GM13976 (cell line): Measurements from ENCODE around the gene R3HDM2.

Source experiments
- DNase-seq: peaks from one replicate; pipeline ENCODE4 v3.0.0; 2012; ENCODE audit warnings: low spot score
- in situ Hi-C: fragments of 300-500 bp; cut with MboI; formaldehyde crosslinking; loops from one replicate; pipeline ENCODE4 v1.12.0; 2022; ENCODE audit warnings: low sequenced_read_pairs, mixed read lengths, inconsistent platforms; ENCODE audit not compliant: unreplicated experiment
- TF ChIP-seq, protein P1 (sequence below): IDR thresholded peaks from 2 replicates; pipeline ENCODE4 v1.5.1; 2012; ENCODE audit warnings: borderline replicate concordance, mild to moderate bottlenecking; ENCODE audit not compliant: insufficient read depth; ENCODE audit errors: extremely low read depth, missing control alignments, control extremely low read depth

R3HDM2 gene

GRCh38 chr12:57389033-57389432 lies 41.8 kb downstream of the R3HDM2 start:
- no peak for DNase-seq
- in situ Hi-C loops = no loop called here
- TF ChIP-seq, protein P1, sequence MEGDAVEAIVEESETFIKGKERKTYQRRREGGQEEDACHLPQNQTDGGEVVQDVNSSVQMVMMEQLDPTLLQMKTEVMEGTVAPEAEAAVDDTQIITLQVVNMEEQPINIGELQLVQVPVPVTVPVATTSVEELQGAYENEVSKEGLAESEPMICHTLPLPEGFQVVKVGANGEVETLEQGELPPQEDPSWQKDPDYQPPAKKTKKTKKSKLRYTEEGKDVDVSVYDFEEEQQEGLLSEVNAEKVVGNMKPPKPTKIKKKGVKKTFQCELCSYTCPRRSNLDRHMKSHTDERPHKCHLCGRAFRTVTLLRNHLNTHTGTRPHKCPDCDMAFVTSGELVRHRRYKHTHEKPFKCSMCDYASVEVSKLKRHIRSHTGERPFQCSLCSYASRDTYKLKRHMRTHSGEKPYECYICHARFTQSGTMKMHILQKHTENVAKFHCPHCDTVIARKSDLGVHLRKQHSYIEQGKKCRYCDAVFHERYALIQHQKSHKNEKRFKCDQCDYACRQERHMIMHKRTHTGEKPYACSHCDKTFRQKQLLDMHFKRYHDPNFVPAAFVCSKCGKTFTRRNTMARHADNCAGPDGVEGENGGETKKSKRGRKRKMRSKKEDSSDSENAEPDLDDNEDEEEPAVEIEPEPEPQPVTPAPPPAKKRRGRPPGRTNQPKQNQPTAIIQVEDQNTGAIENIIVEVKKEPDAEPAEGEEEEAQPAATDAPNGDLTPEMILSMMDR = no peak

- in situ Hi-C loops = no loop called here
- TF ChIP-seq, protein P1 = no peak
- no peak for DNase-seq
Observed at GRCh38 chr12:57388425-57388824, 42.4 kb downstream of the R3HDM2 start.

DNA sequence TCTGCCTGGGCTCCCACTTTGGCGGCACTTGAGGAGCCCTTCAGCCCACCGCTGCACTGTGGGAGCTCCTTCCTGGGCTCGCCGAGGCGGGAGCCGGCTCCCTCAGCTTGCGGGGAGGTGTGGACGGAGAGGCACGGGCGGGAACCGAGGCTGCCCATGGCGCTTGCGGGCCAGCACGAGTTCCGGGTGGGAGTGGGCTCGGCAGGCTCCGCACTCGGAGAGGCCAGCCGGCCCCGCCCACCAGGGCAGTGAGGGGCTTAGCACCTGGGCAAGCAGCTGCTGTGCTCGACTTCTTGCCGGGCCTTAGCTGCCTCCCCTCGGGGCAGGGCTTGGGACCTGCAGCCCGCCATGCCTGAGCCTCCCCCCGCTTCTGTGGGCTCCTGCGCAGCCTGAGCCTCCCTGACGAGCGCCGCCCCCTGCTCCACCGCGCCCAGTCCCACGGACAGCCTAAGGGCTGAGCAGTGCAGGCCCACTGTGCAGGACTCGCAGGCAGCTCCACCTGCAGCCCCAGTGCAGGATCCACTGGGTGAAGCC lies 44.6 kb downstream of the R3HDM2 start:
- TF ChIP-seq, protein P1 = no peak
- DNase-seq = no peak
- in situ Hi-C loops = no loop called here

DNA sequence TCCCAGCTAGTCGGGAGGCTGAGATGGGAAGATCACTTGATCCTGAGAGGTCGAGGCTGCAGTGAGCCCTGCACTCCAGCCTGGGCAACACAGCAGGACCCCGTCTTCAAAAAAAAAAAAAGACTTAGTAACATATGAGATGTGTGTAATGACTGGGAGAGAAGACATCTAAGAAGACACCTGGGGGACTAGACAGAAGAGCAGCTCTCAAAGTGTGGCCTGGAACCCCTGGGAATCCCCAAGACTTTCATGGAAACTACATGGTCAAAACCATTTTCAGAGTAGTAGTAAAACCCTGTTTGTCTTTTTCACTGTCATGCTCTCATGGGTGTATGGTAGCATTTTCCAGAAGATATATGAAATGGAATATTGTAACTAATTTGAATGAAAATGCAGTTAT lies 45.3 kb downstream of the R3HDM2 start:
- in situ Hi-C loops = no loop called here
- peak; percentile 48 for DNase-seq
- TF ChIP-seq, protein P1 = no peak

GRCh38 chr12:57384478-57384877 lies 46.4 kb downstream of the R3HDM2 start:
- TF ChIP-seq, protein P1 = no peak
- no peak for DNase-seq
- in situ Hi-C loops = no loop called here

DNA sequence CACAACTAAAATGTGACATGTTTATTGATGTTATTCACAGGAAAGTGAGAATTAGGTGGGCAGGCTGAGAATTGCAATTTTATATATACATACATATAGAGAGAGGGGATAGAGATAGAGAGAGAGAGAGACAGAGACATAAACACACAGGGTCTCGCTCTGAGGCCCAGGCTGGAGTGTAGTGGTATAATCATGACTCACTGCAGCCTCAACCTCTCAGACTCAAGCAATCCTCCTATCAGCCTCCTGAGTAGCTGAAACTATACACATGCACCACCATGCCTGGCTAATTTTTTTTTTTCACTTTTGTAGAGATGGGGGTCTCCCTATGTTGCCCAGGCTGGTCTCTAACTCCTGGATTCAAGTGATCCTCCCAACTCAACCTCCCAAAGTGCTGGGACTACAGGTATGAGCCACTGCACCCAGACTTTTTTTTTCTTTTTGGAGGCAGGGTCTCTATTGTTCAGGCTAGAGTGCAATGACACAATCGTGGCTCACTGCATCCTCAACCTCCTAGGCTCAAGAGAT lies 49.1 kb downstream of the R3HDM2 start:
- in situ Hi-C loops = no loop called here
- DNase-seq = no peak
- TF ChIP-seq, protein P1 = no peak
